HepG2 (cell line): Measurements from ENCODE around the gene RABGAP1L. TPM values are rescaled to one million over a fixed set of nuclear protein-coding genes. Genes with fewer than 3 reads are reported as not detected.

Source experiments
- ATAC-seq: fragments of 200-7000 bp; cut with Tn5 transposase; 3 replicates; pipeline ENCODE4 v1.9.1; 2020; ENCODE audit warnings: mild to moderate bottlenecking, moderate library complexity
- BruUV-seq: library from RNA; stranded (reverse); fragments of 400-500 nt; replicated peaks from 2 replicates; lab custom pipeline; 2021; lab: Mats Ljungman, UMichigan
- CTCF ChIA-PET: fragments of 300-600 bp; formaldehyde crosslinking; extraction: SDS; loops from one replicate; lab custom pipeline; 2021; ENCODE audit warnings: low total read pairs, inconsistent platforms, low intra/inter-chr PET ratio; lab: Yijun Ruan, JAX
- POLR2A ChIA-PET: fragments of 350-600 bp; sonication (Branson Sonifier 250); formaldehyde crosslinking; loops from one replicate; lab custom pipeline; 2020; ENCODE audit warnings: antibody characterized with exemption, inconsistent platforms; lab: Yijun Ruan, JAX
- DNase-seq: peaks from one replicate; pipeline ENCODE4 v3.0.0-alpha.2; 2015; ENCODE audit warnings: low spot score
- FAIRE-seq: peaks from 3 replicates; lab custom pipeline; 2011; peaks lifted over from hg19 to GRCh38; lab: Jason Lieb, UNC
- H2AFZ ChIP-seq: one replicate; pipeline ENCODE4 v1.6.1; 2011; ENCODE audit warnings: low read length, inconsistent platforms
- H3K27ac ChIP-seq: fragments of 300-600 bp; 3 replicates; pipeline ENCODE4 v1.8.0; 2011; ENCODE audit warnings: mixed run types, mild to moderate bottlenecking, mixed read lengths, low read length, inconsistent platforms; ENCODE audit not compliant: insufficient read depth; ENCODE audit errors: extremely low read length
- H3K27me3 ChIP-seq, 2 experiments: fragments of 200-600 bp in 1 of 2; 2 replicates in 1 of 2; 3 replicates in 1 of 2; pipeline versions ENCODE4 v1.6.0 to v1.8.0; 2011; ENCODE audit warnings: low read length in 2 of 2, mild to moderate bottlenecking in 2 of 2, moderate library complexity in 2 of 2, inconsistent platforms in 1 of 2; ENCODE audit not compliant: insufficient read depth in 2 of 2, control insufficient read depth in 1 of 2
- H3K36me3 ChIP-seq, 2 experiments: fragments of 200-600 bp in 1 of 2; replicated peaks in 1 of 2; 2 replicates in 1 of 2; 3 replicates in 1 of 2; pipeline versions ENCODE4 v1.5.1 to v1.8.0; 2011; ENCODE audit warnings: low read length in 2 of 2, inconsistent platforms in 1 of 2; ENCODE audit not compliant: insufficient read depth in 2 of 2, control insufficient read depth in 1 of 2
- H3K4me1 ChIP-seq: 2 replicates; pipeline ENCODE4 v1.5.1; 2012; ENCODE audit warnings: low read length, inconsistent platforms; ENCODE audit not compliant: insufficient read depth
- H3K4me2 ChIP-seq: 2 replicates; pipeline ENCODE4 v1.6.0; 2011; ENCODE audit warnings: low read depth, low read length, inconsistent platforms
- H3K4me3 ChIP-seq, 3 experiments: fragments of 200-600 bp in 1 of 3; sonication (generic), shearing (Covaris generic) in 1 of 3; replicated peaks in 1 of 3; 2 replicates each; pipeline ENCODE4 v1.5.1; 2011 to 2016; ENCODE audit warnings: low read length in 3 of 3, inconsistent platforms in 2 of 3, low read depth in 2 of 3, mild to moderate bottlenecking in 2 of 3, control low read depth in 1 of 3, mixed read lengths in 1 of 3; ENCODE audit not compliant: insufficient read depth in 1 of 3
- H3K79me2 ChIP-seq: one replicate; pipeline ENCODE4 v1.6.1; 2011; ENCODE audit warnings: low read length, inconsistent platforms; ENCODE audit not compliant: insufficient read depth
- H3K9ac ChIP-seq: 2 replicates; pipeline ENCODE4 v1.6.0; 2011; ENCODE audit warnings: mild to moderate bottlenecking, low read depth, low read length, inconsistent platforms; ENCODE audit not compliant: insufficient read depth
- H3K9me3 ChIP-seq: 2 replicates; pipeline ENCODE4 v1.5.1; 2012; ENCODE audit warnings: mild to moderate bottlenecking, low read length
- H4K20me1 ChIP-seq: 2 replicates; pipeline ENCODE4 v1.6.0; 2011; ENCODE audit warnings: inconsistent platforms, mild to moderate bottlenecking, low read length, moderate library complexity; ENCODE audit not compliant: insufficient read depth
- NFRKB ChIP-seq: fragments of 450-650 bp; IDR thresholded peaks from 2 replicates; pipeline ENCODE4 v1.6.1; 2017
- POGZ ChIP-seq: sonication (generic); formaldehyde crosslinking; IDR thresholded peaks from 2 replicates; pipeline ENCODE4 v1.4.0; 2020; ENCODE audit warnings: mild to moderate bottlenecking, missing genetic modification reagents
- ZNF382 ChIP-seq: sonication (generic); formaldehyde crosslinking; IDR thresholded peaks from 2 replicates; pipeline ENCODE4 v1.5.0; 2020; ENCODE audit warnings: missing genetic modification reagents, mild to moderate bottlenecking, borderline replicate concordance
- WGBS: methylation state at CpG from one replicate; pipeline ENCODE4 v1.1.6; 2017; ENCODE audit warnings: low lambda C conversion rate; 5-methylcytosine and 5-hydroxymethylcytosine counted together
- in situ Hi-C: cut with HindIII; loops from 2 replicates; pipeline ENCODE4 v1.10.0; 2017; ENCODE audit warnings: low pct_unique_long_range_greater_than_20kb; ENCODE audit not compliant: extremely low pct_ligation_motif_present
- intact Hi-C: fragments of 100-400 bp; cut with micrococcal nuclease; formaldehyde crosslinking; loops from one replicate; pipeline ENCODE4 v1.10.0; 2022; ENCODE audit not compliant: unreplicated experiment
- polyA plus RNA-seq, 8 experiments: library from polyadenylated mRNA; depleted of rRNA in 3 of 8; stranded (reverse) in 7 of 8; unstranded in 1 of 8; fragments of >200 nt; fragmentation: Illumina TruSeq in 4 of 8; extraction: Trizol in 4 of 8; gene quantifications; 2 replicates each; pipeline versions ENCODE4 v1.2.1 to v1.2.3, GENCODE V29; 2011 to 2016; ENCODE audit warnings: low read depth in 4 of 8, missing spikeins in 1 of 8, mixed read lengths in 1 of 8; ENCODE audit not compliant: insufficient read depth in 1 of 8
- total RNA-seq, 5 experiments: library from RNA; depleted of rRNA; stranded (reverse); fragments of >200 nt; fragmentation: Illumina TruSeq; extraction: Trizol; gene quantifications; 2 replicates each; pipeline ENCODE4 v1.2.3, GENCODE V29; 2016; ENCODE audit warnings: low read depth in 1 of 5
- TF ChIP-seq, protein P1 (sequence below): sonication (generic); formaldehyde crosslinking; IDR thresholded peaks from 2 replicates; pipeline ENCODE4 v1.4.0; 2020; ENCODE audit warnings: mild to moderate bottlenecking, missing genetic modification reagents, borderline replicate concordance
- TF ChIP-seq, protein P2 (sequence below): sonication (generic); formaldehyde crosslinking; IDR thresholded peaks from 2 replicates; pipeline ENCODE4 v1.8.1; 2023; ENCODE audit warnings: mild to moderate bottlenecking, missing genetic modification reagents
- TF ChIP-seq, protein P3 (sequence below): IDR thresholded peaks from 2 replicates; pipeline ENCODE4 v1.6.1; 2016

Gene RABGAP1L
- total and polyA plus RNA-seq, 2 of the 13 experiments (the other 11 are each of a cell fraction or from before 2014, with no cell fraction given), result 7.9 to 22.6 TPM

DNA sequence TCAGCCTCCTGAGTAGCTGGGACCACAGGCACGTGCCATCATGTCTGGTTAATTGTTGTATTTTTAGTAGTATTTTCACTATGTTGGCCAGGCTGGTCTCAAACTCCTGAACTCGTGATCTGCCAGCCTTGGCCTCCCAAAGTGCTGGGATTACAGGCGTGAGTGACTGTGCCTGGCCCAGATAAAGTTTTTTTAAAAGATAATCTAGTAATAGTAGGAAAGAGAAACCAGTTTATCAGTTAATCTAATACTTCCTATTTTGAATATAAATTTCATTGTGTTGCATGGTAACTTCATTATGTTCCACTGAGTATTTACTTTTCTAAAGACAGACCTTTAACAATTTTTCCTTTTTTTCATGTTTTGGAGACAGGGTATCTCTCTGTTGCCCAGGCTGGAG, 10.0 kb downstream of the RABGAP1L start:
- Histone ChIP-seq H3K79me2 (peaks cover 29% of the 10 kb centered on the region), H3K9ac (no peak overlapping the region), H2AFZ (no peak overlapping the region), H3K36me3 (no peaks in the 10 kb centered on the region), H4K20me1 (no peaks in the 10 kb centered on the region), H3K9me3 (no peaks in the 10 kb centered on the region), H3K27me3 (no peaks in the 10 kb centered on the region), H3K4me3 (no peak overlapping the region), H3K4me2 (no peak overlapping the region), H3K27ac (no peak overlapping the region), H3K4me1 (peaks cover 32% of the 10 kb centered on the region)
- intact Hi-C loops (no loop called here), in situ Hi-C loops (no loop called here)
- ATAC-seq (no peak), FAIRE-seq (no peak), DNase-seq (no peak)
- ChIA-PET CTCF (no interaction called here), POLR2A (no interaction called here)
- 82% methylated on average over 3 of the region's 3 CpGs for WGBS
- TF ChIP-seq, protein P1, sequence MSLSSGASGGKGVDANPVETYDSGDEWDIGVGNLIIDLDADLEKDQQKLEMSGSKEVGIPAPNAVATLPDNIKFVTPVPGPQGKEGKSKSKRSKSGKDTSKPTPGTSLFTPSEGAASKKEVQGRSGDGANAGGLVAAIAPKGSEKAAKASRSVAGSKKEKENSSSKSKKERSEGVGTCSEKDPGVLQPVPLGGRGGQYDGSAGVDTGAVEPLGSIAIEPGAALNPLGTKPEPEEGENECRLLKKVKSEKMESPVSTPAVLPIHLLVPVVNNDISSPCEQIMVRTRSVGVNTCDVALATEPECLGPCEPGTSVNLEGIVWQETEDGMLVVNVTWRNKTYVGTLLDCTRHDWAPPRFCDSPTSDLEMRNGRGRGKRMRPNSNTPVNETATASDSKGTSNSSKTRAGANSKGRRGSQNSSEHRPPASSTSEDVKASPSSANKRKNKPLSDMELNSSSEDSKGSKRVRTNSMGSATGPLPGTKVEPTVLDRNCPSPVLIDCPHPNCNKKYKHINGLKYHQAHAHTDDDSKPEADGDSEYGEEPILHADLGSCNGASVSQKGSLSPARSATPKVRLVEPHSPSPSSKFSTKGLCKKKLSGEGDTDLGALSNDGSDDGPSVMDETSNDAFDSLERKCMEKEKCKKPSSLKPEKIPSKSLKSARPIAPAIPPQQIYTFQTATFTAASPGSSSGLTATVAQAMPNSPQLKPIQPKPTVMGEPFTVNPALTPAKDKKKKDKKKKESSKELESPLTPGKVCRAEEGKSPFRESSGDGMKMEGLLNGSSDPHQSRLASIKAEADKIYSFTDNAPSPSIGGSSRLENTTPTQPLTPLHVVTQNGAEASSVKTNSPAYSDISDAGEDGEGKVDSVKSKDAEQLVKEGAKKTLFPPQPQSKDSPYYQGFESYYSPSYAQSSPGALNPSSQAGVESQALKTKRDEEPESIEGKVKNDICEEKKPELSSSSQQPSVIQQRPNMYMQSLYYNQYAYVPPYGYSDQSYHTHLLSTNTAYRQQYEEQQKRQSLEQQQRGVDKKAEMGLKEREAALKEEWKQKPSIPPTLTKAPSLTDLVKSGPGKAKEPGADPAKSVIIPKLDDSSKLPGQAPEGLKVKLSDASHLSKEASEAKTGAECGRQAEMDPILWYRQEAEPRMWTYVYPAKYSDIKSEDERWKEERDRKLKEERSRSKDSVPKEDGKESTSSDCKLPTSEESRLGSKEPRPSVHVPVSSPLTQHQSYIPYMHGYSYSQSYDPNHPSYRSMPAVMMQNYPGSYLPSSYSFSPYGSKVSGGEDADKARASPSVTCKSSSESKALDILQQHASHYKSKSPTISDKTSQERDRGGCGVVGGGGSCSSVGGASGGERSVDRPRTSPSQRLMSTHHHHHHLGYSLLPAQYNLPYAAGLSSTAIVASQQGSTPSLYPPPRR (CRISPR knock-in tag), result no peak
- TF ChIP-seq, protein P2, sequence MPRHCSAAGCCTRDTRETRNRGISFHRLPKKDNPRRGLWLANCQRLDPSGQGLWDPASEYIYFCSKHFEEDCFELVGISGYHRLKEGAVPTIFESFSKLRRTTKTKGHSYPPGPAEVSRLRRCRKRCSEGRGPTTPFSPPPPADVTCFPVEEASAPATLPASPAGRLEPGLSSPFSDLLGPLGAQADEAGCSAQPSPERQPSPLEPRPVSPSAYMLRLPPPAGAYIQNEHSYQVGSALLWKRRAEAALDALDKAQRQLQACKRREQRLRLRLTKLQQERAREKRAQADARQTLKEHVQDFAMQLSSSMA (CRISPR knock-in tag), result no peak
- TF ChIP-seq ZNF382, result no peak
- TF ChIP-seq, protein P3, sequence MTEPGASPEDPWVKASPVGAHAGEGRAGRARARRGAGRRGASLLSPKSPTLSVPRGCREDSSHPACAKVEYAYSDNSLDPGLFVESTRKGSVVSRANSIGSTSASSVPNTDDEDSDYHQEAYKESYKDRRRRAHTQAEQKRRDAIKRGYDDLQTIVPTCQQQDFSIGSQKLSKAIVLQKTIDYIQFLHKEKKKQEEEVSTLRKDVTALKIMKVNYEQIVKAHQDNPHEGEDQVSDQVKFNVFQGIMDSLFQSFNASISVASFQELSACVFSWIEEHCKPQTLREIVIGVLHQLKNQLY, result no peak
- TF ChIP-seq POGZ, result no peak
- no peak for TF ChIP-seq NFRKB
- BruUV-seq, result no TSS peak
